ENCODE data around the gene TNFAIP6.

GRCh38 chr2:151353995-151354394 lies 3.4 kb upstream of the TNFAIP6 start:
- TF ChIP-seq, protein P1, sequence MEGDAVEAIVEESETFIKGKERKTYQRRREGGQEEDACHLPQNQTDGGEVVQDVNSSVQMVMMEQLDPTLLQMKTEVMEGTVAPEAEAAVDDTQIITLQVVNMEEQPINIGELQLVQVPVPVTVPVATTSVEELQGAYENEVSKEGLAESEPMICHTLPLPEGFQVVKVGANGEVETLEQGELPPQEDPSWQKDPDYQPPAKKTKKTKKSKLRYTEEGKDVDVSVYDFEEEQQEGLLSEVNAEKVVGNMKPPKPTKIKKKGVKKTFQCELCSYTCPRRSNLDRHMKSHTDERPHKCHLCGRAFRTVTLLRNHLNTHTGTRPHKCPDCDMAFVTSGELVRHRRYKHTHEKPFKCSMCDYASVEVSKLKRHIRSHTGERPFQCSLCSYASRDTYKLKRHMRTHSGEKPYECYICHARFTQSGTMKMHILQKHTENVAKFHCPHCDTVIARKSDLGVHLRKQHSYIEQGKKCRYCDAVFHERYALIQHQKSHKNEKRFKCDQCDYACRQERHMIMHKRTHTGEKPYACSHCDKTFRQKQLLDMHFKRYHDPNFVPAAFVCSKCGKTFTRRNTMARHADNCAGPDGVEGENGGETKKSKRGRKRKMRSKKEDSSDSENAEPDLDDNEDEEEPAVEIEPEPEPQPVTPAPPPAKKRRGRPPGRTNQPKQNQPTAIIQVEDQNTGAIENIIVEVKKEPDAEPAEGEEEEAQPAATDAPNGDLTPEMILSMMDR (conservative IDR thresholded peaks at IDR 0.05 in 1 of 2, IDR thresholded peaks at IDR 0.05 in 1 of 2; ENCODE audit: low read depth in 1 of 2, low read length in 2 of 2) = no peak
- TF ChIP-seq EZH2 (IDR thresholded peaks at IDR 0.05; ENCODE audit: low read length, missing control alignments) = no peak
